Measurements from ENCODE around the gene MLLT6.

- no peak for TF ChIP-seq POLR2A (IDR thresholded peaks at IDR 0.05; ENCODE audit: low read length)
- TF ChIP-seq CHD4 (IDR thresholded peaks at IDR 0.05; ENCODE audit: borderline replicate concordance): no peak
- TF ChIP-seq KDM5A (IDR thresholded peaks at IDR 0.05): no peak
- TF ChIP-seq, protein P1, sequence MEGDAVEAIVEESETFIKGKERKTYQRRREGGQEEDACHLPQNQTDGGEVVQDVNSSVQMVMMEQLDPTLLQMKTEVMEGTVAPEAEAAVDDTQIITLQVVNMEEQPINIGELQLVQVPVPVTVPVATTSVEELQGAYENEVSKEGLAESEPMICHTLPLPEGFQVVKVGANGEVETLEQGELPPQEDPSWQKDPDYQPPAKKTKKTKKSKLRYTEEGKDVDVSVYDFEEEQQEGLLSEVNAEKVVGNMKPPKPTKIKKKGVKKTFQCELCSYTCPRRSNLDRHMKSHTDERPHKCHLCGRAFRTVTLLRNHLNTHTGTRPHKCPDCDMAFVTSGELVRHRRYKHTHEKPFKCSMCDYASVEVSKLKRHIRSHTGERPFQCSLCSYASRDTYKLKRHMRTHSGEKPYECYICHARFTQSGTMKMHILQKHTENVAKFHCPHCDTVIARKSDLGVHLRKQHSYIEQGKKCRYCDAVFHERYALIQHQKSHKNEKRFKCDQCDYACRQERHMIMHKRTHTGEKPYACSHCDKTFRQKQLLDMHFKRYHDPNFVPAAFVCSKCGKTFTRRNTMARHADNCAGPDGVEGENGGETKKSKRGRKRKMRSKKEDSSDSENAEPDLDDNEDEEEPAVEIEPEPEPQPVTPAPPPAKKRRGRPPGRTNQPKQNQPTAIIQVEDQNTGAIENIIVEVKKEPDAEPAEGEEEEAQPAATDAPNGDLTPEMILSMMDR (IDR thresholded peaks at IDR 0.05): no peak
- no peak for TF ChIP-seq JUN (IDR thresholded peaks at IDR 0.05)
- TF ChIP-seq RAD21 (conservative IDR thresholded peaks at IDR 0.05 in 1 of 2, IDR thresholded peaks at IDR 0.05 in 1 of 2): no peak
- TF ChIP-seq RFX5 (IDR thresholded peaks at IDR 0.05): no peak
- TF ChIP-seq SMC3 (IDR thresholded peaks at IDR 0.05): no peak
- TF ChIP-seq ZC3H11A (IDR thresholded peaks at IDR 0.05): no peak
- TF ChIP-seq CBX8 (IDR thresholded peaks at IDR 0.05): no peak
These were observed 40.5 kb downstream of the MLLT6 start for GRCh38 chr17:38745545-38745944.

Measured in A549 (cell line).